Measurements from ENCODE around the gene HOXB6.

The HOXB6 gene

GRCh38 chr17:48551214-48551555 lies 53.6 kb downstream of the HOXB6 start:
- DNase-seq: no peak

GRCh38 chr17:48550502-48551213 lies 54.1 kb downstream of the HOXB6 start:
- no peak for DNase-seq

GRCh38 chr17:48549914-48550501 lies 54.8 kb downstream of the HOXB6 start:
- no peak for DNase-seq

- no peak for DNase-seq
These were observed 55.5 kb downstream of the HOXB6 start for GRCh38 chr17:48549281-48549630.

GRCh38 chr17:48548523-48549280 lies 56.1 kb downstream of the HOXB6 start:
- no peak for DNase-seq

GRCh38 chr17:48547808-48548522 lies 56.8 kb downstream of the HOXB6 start:
- DNase-seq: no peak

GRCh38 chr17:48546924-48547807 lies 57.6 kb downstream of the HOXB6 start:
- peak; percentile 92 for DNase-seq

- no peak for DNase-seq
These were observed 58.5 kb downstream of the HOXB6 start for GRCh38 chr17:48546137-48546923.
